ENCODE results near the gene ULK4.
"Not testable (repeated sequence)": the region's sequence is repeated elsewhere in the genome, so short reads cannot be mapped to it uniquely, and the experiment has no call there.

The ULK4 gene

GRCh38 chr3:41682996-41683395, 278.9 kb downstream of the ULK4 start:
- no peak for DNase-seq

- DNase-seq, result no peak
Measured at GRCh38 chr3:41682382-41682781, 279.5 kb downstream of the ULK4 start.

GRCh38 chr3:41681479-41681878, 280.4 kb downstream of the ULK4 start:
- DNase-seq, result no peak

- no peak for DNase-seq
Measured at GRCh38 chr3:41679374-41679773, 282.5 kb downstream of the ULK4 start.

GRCh38 chr3:41675102-41675501, 286.8 kb downstream of the ULK4 start:
- not testable (repeated sequence) for DNase-seq

- no peak for DNase-seq
Measured at GRCh38 chr3:41674449-41674848, 287.5 kb downstream of the ULK4 start.

GRCh38 chr3:41673650-41674049, 288.3 kb downstream of the ULK4 start:
- DNase-seq, result no peak

GRCh38 chr3:41668379-41668778, 293.5 kb downstream of the ULK4 start:
- no peak for DNase-seq

GRCh38 chr3:41662288-41662687, 299.6 kb downstream of the ULK4 start:
- DNase-seq, result no peak

GRCh38 chr3:41661796-41662195, 300.1 kb downstream of the ULK4 start:
- no peak for DNase-seq

- no peak for DNase-seq
Measured at GRCh38 chr3:41660510-41660909, 301.4 kb downstream of the ULK4 start.

GRCh38 chr3:41653571-41654239, 308.2 kb downstream of the ULK4 start:
- DNase-seq, result no peak

- no peak for DNase-seq
Measured at GRCh38 chr3:41652931-41653330, 309.0 kb downstream of the ULK4 start.

GRCh38 chr3:41652506-41652905, 309.4 kb downstream of the ULK4 start:
- DNase-seq, result no peak

- DNase-seq, result no peak
Measured at GRCh38 chr3:41651718-41652117, 310.2 kb downstream of the ULK4 start.

- no peak for DNase-seq
Measured at GRCh38 chr3:41650406-41650805, 311.5 kb downstream of the ULK4 start.

GRCh38 chr3:41649129-41649739, 312.7 kb downstream of the ULK4 start:
- DNase-seq, result no peak

GRCh38 chr3:41647730-41648129, 314.2 kb downstream of the ULK4 start:
- DNase-seq, result not testable (repeated sequence)

- no peak for DNase-seq
Measured at GRCh38 chr3:41640076-41640475, 321.8 kb downstream of the ULK4 start.

- DNase-seq, result no peak
Measured at GRCh38 chr3:41638381-41638780, 323.5 kb downstream of the ULK4 start.

GRCh38 chr3:41632700-41633099, 329.2 kb downstream of the ULK4 start:
- DNase-seq, result no peak

- no peak for DNase-seq
Measured at GRCh38 chr3:41630708-41631107, 331.2 kb downstream of the ULK4 start.

- no peak for DNase-seq
Measured at GRCh38 chr3:41629986-41630385, 331.9 kb downstream of the ULK4 start.

GRCh38 chr3:41629072-41629471, 332.8 kb downstream of the ULK4 start:
- no peak for DNase-seq

- DNase-seq, result no peak
Measured at GRCh38 chr3:41627477-41628087, 334.3 kb downstream of the ULK4 start.
